Measurements from ENCODE around the gene KLHL12.

The KLHL12 gene

GRCh38 chr1:202958544-202959275 is 31.7 kb upstream of the KLHL12 start:
- H2AFZ ChIP-seq (ENCODE audit: low read depth, low read length) = peak overlapping the region; percentile 98
- H3K36me3 ChIP-seq (ENCODE audit: insufficient read depth, low read length) = no peaks in the 10 kb centered on the region
- H3K27me3 ChIP-seq (ENCODE audit: insufficient read depth, low read length) = no peaks in the 10 kb centered on the region
- H3K9me3 ChIP-seq (ENCODE audit: low read length) = no peaks in the 10 kb centered on the region
- H3K4me1 ChIP-seq (ENCODE audit: insufficient read depth, low read length) = peaks cover 20% of the 10 kb centered on the region
- peak overlapping the region; percentile 98 for H3K4me3 ChIP-seq (ENCODE audit: low read length)

DNA sequence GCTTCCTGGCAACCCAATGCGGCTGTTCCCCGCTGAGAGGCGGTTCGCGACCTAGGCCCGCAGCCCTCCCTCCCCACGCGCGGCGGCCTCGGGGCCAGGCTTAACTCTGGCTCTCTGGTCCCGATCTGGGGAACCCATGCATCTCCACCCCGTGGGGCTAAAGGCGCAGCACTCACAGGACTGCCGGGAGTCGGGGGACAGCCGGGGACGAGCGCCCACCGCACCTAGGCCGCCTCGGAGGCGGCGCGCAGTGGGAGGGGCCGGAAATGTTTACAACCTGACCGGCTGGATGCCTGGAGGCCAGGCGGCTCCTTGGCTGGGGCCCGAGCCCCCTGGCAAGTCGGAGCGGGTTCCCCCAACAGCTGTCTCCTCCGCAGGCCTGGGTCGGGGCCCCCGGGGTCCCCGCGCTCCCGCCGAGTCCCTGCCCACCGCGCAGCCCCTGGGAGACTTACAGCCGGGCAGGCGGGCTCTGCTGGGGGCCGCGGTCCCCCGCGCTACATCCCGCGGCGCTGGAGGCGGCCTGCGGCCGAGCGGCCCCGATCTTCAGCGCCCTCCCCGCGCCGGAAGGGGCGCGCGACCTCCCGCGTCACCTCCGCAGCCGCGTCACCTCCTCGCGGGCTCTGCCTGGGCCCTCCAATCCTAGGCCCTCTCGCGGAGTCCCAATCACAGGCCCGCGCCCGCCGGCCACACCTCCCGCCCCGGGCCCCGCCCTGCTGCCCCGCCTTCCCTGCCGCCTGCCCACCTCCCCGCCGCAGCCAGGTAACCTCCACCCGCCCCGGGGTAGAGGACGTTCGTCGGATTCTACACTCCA is 30.9 kb upstream of the KLHL12 start, which contains the start of gene ADIPOR1:
Gene ADIPOR1, minus strand, starts transcription at position 580 of the 811 bp plus-strand sequence. CDS start 7,242 bp downstream, outside the sequence.
- no peaks in the 10 kb centered on the region for H3K27me3 ChIP-seq (ENCODE audit: insufficient read depth, low read length)
- no peaks in the 10 kb centered on the region for H3K9me3 ChIP-seq (ENCODE audit: low read length)
- H3K4me3 ChIP-seq (ENCODE audit: low read length) = peak within 1 kb of the TSS; percentile 98
- peak within 1 kb of the TSS; percentile 98 for H2AFZ ChIP-seq (ENCODE audit: low read depth, low read length)
- H3K4me1 ChIP-seq (ENCODE audit: insufficient read depth, low read length) = peaks cover 20% of the 10 kb centered on the region
- H3K36me3 ChIP-seq (ENCODE audit: insufficient read depth, low read length) = no peaks in the 10 kb centered on the region

- Histone ChIP-seq H2AFZ (ENCODE audit: low read depth, low read length) (no peak overlapping the region), H3K36me3 (ENCODE audit: insufficient read depth, low read length) (no peaks in the 10 kb centered on the region), H3K9me3 (ENCODE audit: low read length) (no peaks in the 10 kb centered on the region), H3K4me1 (ENCODE audit: insufficient read depth, low read length) (peaks cover 20% of the 10 kb centered on the region), H3K4me3 (ENCODE audit: low read length) (peak overlapping the region; percentile 98), H3K27me3 (ENCODE audit: insufficient read depth, low read length) (no peaks in the 10 kb centered on the region)
Measured at GRCh38 chr1:202956969-202957368, 29.9 kb upstream of the KLHL12 start.

- Histone ChIP-seq H2AFZ (ENCODE audit: low read depth, low read length) (no peak overlapping the region), H3K9me3 (ENCODE audit: low read length) (no peaks in the 10 kb centered on the region), H3K4me3 (ENCODE audit: low read length) (no peak overlapping the region), H3K27me3 (ENCODE audit: insufficient read depth, low read length) (no peaks in the 10 kb centered on the region), H3K36me3 (ENCODE audit: insufficient read depth, low read length) (peaks cover 15% of the 10 kb centered on the region), H3K4me1 (ENCODE audit: insufficient read depth, low read length) (peaks cover 20% of the 10 kb centered on the region)
Measured at GRCh38 chr1:202954057-202954745, 27.2 kb upstream of the KLHL12 start.

DNA sequence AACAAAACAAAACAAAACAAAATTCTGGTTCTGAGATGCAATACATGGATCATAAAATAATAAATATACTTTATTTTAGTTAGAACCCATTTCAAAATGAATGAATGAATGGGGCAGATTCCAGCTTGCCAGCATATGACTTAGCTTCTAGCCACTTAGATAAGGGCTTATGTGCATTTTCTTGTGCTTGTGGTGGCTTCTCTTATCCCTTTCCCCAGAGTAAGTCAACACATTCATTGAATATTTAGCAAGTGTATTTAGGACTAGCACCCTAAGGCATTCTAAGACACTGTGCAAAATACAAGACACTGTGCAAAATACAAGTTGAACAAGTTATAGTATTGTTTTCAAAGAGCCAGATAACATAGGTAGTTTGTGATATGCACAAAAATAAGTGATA is 26.4 kb upstream of the KLHL12 start:
- H3K4me1 ChIP-seq (ENCODE audit: insufficient read depth, low read length) = peaks cover 15% of the 10 kb centered on the region
- H3K4me3 ChIP-seq (ENCODE audit: low read length) = no peak overlapping the region
- no peak overlapping the region for H2AFZ ChIP-seq (ENCODE audit: low read depth, low read length)
- peaks cover 17% of the 10 kb centered on the region for H3K36me3 ChIP-seq (ENCODE audit: insufficient read depth, low read length)
- no peaks in the 10 kb centered on the region for H3K27me3 ChIP-seq (ENCODE audit: insufficient read depth, low read length)
- H3K9me3 ChIP-seq (ENCODE audit: low read length) = no peaks in the 10 kb centered on the region

GRCh38 chr1:202952818-202953217 is 25.8 kb upstream of the KLHL12 start:
- Histone ChIP-seq H3K4me3 (ENCODE audit: low read length) (no peak overlapping the region), H3K27me3 (ENCODE audit: insufficient read depth, low read length) (no peaks in the 10 kb centered on the region), H3K4me1 (ENCODE audit: insufficient read depth, low read length) (peaks cover 14% of the 10 kb centered on the region), H2AFZ (ENCODE audit: low read depth, low read length) (no peak overlapping the region), H3K9me3 (ENCODE audit: low read length) (no peaks in the 10 kb centered on the region), H3K36me3 (ENCODE audit: insufficient read depth, low read length) (peaks cover 22% of the 10 kb centered on the region)

DNA sequence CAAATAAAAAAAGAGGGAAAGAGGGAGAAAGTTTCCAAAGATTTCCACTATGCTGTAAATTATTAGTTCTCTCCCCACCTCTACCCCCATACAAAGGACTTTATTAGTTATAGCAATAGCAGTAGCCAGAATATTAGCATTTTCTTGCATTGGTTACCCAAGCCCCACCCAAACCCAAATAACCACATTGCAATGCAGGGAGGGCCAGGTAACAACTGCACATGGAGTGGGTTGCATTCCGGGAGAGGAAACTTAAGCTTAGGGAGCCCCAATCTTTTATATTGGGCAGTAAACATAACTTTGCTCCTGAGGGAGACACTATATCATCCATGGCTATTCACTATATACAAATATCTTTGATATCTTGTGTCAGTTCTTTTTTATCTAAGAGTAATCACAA is 25.1 kb upstream of the KLHL12 start:
- H3K9me3 ChIP-seq (ENCODE audit: low read length) = no peaks in the 10 kb centered on the region
- no peaks in the 10 kb centered on the region for H3K27me3 ChIP-seq (ENCODE audit: insufficient read depth, low read length)
- peaks cover 10% of the 10 kb centered on the region for H3K4me1 ChIP-seq (ENCODE audit: insufficient read depth, low read length)
- peaks cover 27% of the 10 kb centered on the region for H3K36me3 ChIP-seq (ENCODE audit: insufficient read depth, low read length)
- no peak overlapping the region for H3K4me3 ChIP-seq (ENCODE audit: low read length)
- no peak overlapping the region for H2AFZ ChIP-seq (ENCODE audit: low read depth, low read length)

GRCh38 chr1:202951437-202951836 is 24.4 kb upstream of the KLHL12 start:
- Histone ChIP-seq H2AFZ (ENCODE audit: low read depth, low read length) (no peak overlapping the region), H3K4me3 (ENCODE audit: low read length) (no peak overlapping the region), H3K9me3 (ENCODE audit: low read length) (no peaks in the 10 kb centered on the region), H3K36me3 (ENCODE audit: insufficient read depth, low read length) (peaks cover 30% of the 10 kb centered on the region), H3K4me1 (ENCODE audit: insufficient read depth, low read length) (peaks cover 3% of the 10 kb centered on the region), H3K27me3 (ENCODE audit: insufficient read depth, low read length) (no peaks in the 10 kb centered on the region)

DNA sequence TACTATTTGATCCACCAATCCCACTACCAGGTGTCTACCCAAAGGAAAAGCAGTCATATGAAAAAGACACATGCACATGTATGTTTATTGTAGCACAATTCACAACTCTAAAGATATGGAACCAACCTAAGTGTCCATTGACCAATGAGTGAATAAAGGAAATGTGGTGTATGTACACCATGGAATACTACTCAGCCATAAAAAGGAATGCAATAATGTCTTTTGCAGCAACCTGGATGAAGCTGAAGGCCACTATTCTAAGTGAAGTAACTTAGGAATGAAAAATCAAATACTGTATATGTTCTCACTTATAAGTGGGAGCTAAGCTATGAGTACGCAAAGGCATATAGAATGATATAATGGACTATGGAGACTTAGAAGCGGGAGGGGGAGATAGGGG is 18.4 kb upstream of the KLHL12 start:
- peaks cover 77% of the 10 kb centered on the region for H3K36me3 ChIP-seq (ENCODE audit: insufficient read depth, low read length)

DNA sequence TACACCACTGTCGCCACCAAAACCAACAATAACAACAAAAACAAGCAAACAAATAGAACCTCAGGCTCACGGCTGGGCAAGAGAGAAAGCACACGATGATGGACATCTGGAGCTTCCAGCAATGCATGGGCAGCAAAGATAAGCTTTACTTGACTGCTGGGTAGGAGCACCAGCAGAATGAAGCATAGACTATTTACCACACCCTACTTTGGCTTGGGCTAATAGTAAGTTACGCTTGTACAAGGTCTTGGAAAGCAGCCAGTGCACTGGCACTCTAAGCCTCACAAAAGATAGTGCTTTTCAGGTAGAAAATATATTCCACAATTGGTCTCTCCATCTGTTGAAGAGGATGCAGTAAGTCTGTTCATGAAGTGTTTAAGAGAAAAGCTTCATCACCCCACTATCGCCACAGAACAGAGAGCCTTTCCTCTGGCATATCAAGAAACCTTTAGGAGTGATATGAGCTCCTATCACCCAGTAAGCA is 17.4 kb upstream of the KLHL12 start:
- Histone ChIP-seq H3K27me3 (ENCODE audit: insufficient read depth, low read length) (no peaks in the 10 kb centered on the region), H3K9me3 (ENCODE audit: low read length) (no peaks in the 10 kb centered on the region), H3K4me3 (ENCODE audit: low read length) (no peak overlapping the region), H3K36me3 (ENCODE audit: insufficient read depth, low read length) (peaks cover 77% of the 10 kb centered on the region), H2AFZ (ENCODE audit: low read depth, low read length) (no peak overlapping the region), H3K4me1 (ENCODE audit: insufficient read depth, low read length) (no peaks in the 10 kb centered on the region)

More for the DNA sequence above, 18.4 kb upstream of the KLHL12 start:
- Histone ChIP-seq H3K4me1 (ENCODE audit: insufficient read depth, low read length) (no peaks in the 10 kb centered on the region), H2AFZ (ENCODE audit: low read depth, low read length) (no peak overlapping the region), H3K4me3 (ENCODE audit: low read length) (no peak overlapping the region), H3K9me3 (ENCODE audit: low read length) (no peaks in the 10 kb centered on the region), H3K27me3 (ENCODE audit: insufficient read depth, low read length) (no peaks in the 10 kb centered on the region)

- no peak overlapping the region for H3K4me3 ChIP-seq (ENCODE audit: low read length)
- H2AFZ ChIP-seq (ENCODE audit: low read depth, low read length) = no peak overlapping the region
- H3K27me3 ChIP-seq (ENCODE audit: insufficient read depth, low read length) = no peaks in the 10 kb centered on the region
- H3K9me3 ChIP-seq (ENCODE audit: low read length) = no peaks in the 10 kb centered on the region
- no peaks in the 10 kb centered on the region for H3K4me1 ChIP-seq (ENCODE audit: insufficient read depth, low read length)
- H3K36me3 ChIP-seq (ENCODE audit: insufficient read depth, low read length) = peaks cover 66% of the 10 kb centered on the region
Measured at GRCh38 chr1:202942426-202942825, 15.4 kb upstream of the KLHL12 start.

GRCh38 chr1:202941372-202941771 is 14.3 kb upstream of the KLHL12 start:
- Histone ChIP-seq H3K9me3 (ENCODE audit: low read length) (no peaks in the 10 kb centered on the region), H3K27me3 (ENCODE audit: insufficient read depth, low read length) (no peaks in the 10 kb centered on the region), H3K4me1 (ENCODE audit: insufficient read depth, low read length) (no peaks in the 10 kb centered on the region), H3K36me3 (ENCODE audit: insufficient read depth, low read length) (peaks cover 61% of the 10 kb centered on the region), H2AFZ (ENCODE audit: low read depth, low read length) (no peak overlapping the region), H3K4me3 (ENCODE audit: low read length) (no peak overlapping the region)

DNA sequence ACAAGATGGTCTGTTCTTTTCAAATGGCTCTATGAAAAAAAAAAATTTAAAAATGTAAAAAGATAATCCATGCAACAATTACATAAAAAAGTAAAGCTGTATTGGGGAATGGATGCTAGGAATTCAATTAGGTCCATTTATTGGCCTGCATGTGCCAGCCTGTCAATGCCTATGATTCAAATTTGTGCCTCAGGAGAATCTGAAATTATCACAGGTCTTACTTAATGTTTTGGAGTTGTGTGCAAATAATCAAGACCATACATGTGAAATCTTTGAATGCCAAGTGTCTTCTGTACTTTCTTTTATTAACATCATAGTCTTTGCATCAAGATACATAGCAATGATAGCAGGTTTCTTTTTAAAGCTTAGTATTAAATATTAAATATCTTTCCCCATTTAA is 13.5 kb upstream of the KLHL12 start:
- Histone ChIP-seq H2AFZ (ENCODE audit: low read depth, low read length) (no peak overlapping the region), H3K4me1 (ENCODE audit: insufficient read depth, low read length) (no peaks in the 10 kb centered on the region), H3K27me3 (ENCODE audit: insufficient read depth, low read length) (no peaks in the 10 kb centered on the region), H3K36me3 (ENCODE audit: insufficient read depth, low read length) (peaks cover 53% of the 10 kb centered on the region), H3K9me3 (ENCODE audit: low read length) (no peaks in the 10 kb centered on the region), H3K4me3 (ENCODE audit: low read length) (no peak overlapping the region)

All from neuron (in vitro differentiated cells).